GM12873 (cell line): ENCODE results near the gene RPGR.

Source experiments
- CTCF ChIP-seq: IDR thresholded peaks from 2 replicates; pipeline ENCODE4 v1.5.1; 2012; ENCODE audit warnings: low read depth, mild to moderate bottlenecking, moderate library complexity, low read length, control low read depth; ENCODE audit not compliant: insufficient read depth; ENCODE audit errors: missing control alignments

The RPGR gene

GRCh38 chrX:38320819-38321218, 6.5 kb downstream of the RPGR start:
- no peak for TF ChIP-seq CTCF

GRCh38 chrX:38318606-38319005, 8.7 kb downstream of the RPGR start:
- TF ChIP-seq CTCF, result no peak

DNA sequence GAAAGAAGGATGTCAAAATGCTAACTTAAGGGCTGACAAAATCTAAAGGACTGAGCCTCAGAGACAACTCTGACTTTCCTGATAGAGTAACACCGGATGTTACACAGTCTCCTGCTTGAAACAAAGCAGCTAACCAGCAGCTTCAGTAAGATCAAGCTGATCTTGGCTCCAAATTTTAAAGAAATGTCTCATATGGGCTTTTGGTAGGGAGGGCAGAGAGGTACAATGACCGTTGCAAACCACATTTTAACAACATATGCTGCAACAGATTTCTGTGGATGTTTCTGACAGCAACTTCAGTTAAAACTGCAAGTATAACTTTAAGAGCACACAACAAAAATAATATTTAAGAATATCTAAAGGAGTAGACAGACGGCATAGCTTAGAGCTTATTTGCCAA, 9.1 kb downstream of the RPGR start:
- TF ChIP-seq CTCF, result no peak

DNA sequence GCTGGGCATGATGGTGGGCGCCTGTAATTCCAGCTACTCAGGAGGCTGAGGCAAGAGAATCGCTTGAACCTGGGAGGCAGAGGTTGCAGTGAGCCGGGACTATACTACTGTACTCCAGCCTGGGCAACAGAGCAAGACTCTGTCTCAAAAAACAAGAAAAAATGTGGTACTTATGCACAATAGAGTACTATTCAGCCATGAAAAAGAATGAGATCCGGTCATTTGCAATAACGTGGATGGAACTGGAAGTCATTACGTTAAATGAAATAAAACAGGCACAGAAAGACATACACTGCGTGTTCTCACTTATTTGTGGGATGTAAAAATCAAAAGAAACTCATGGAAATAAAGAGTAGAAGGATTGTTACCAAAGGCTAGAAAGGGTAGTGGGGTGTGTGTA, 12.1 kb downstream of the RPGR start:
- no peak for TF ChIP-seq CTCF

DNA sequence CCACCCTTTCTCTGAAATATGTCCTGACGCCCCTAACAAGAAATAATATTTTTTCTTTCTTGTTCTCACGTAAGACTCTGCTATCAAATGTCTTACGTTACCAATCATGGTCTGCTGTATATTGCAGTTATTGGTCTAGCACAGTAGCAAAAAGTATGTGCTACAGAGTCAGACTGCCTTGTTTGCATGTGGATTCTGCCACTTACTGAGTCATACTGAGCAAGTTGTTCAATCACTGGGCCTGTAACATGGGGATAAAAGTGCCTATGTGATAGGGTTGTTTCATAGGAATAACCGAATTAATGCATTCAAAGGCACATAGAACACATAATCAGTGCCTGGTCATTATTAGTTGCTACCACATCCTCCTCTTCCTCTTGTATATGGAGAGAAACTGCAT, 14.1 kb downstream of the RPGR start:
- TF ChIP-seq CTCF, result no peak

- no peak for TF ChIP-seq CTCF
Observed at GRCh38 chrX:38312436-38312835, 14.9 kb downstream of the RPGR start.

GRCh38 chrX:38311743-38312142, 15.6 kb downstream of the RPGR start:
- TF ChIP-seq CTCF, result no peak

- TF ChIP-seq CTCF, result no peak
Observed at GRCh38 chrX:38305971-38306370, 21.3 kb downstream of the RPGR start.
